Activated CD4-positive, alpha-beta T cell treated with anti-CD3 and anti-CD28 coated beads, Interleukin-2, amount 10 ng/mL, durations not matched to agents 24 days and 14 days (primary cell): ENCODE measurements around the gene OSBPL5. TPM values are rescaled to one million over a fixed set of nuclear protein-coding genes. Genes with fewer than 3 reads are reported as not detected.

Source experiments
- DNase-seq: peaks from one replicate; pipeline ENCODE4 v3.0.0; 2022
- H3K27ac Mint-ChIP-seq: one replicate; pipeline ENCODE4 v1.8.0; 2022; ENCODE audit warnings: mild to moderate bottlenecking, mixed read lengths
- H3K27me3 Mint-ChIP-seq: one replicate; pipeline ENCODE4 v1.8.0; 2022; ENCODE audit warnings: mixed read lengths
- H3K36me3 Mint-ChIP-seq: one replicate; pipeline ENCODE4 v1.8.0; 2022; ENCODE audit warnings: low read depth, mild to moderate bottlenecking, mixed read lengths
- H3K4me1 Mint-ChIP-seq: one replicate; pipeline ENCODE4 v1.8.0; 2021; ENCODE audit warnings: mixed read lengths
- H3K4me3 Mint-ChIP-seq: one replicate; pipeline ENCODE4 v1.8.0; 2022; ENCODE audit warnings: mild to moderate bottlenecking, moderate library complexity, mixed read lengths
- H3K9me3 Mint-ChIP-seq: one replicate; pipeline ENCODE4 v1.8.0; 2021; ENCODE audit warnings: mixed read lengths
- intact Hi-C: fragments of 100-400 bp; cut with micrococcal nuclease; formaldehyde crosslinking; loops from one replicate; pipeline ENCODE4 v1.15.1; 2023
- total RNA-seq: library from RNA; stranded (reverse); gene quantifications from 2 replicates; pipeline ENCODE4 v1.2.3, GENCODE V29; 2022

The OSBPL5 gene
- total RNA-seq, 1 donor from 2014 or later, result 3.4 TPM

- H3K27ac Mint-ChIP-seq, result no peak overlapping the region
- no peaks in the 10 kb centered on the region for H3K36me3 Mint-ChIP-seq
- no peak overlapping the region for H3K4me3 Mint-ChIP-seq
- no peaks in the 10 kb centered on the region for H3K9me3 Mint-ChIP-seq
- peaks cover 10% of the 10 kb centered on the region for H3K27me3 Mint-ChIP-seq
- no peak for DNase-seq
- no peaks in the 10 kb centered on the region for H3K4me1 Mint-ChIP-seq
- intact Hi-C loops, result no loop called here
Observed at GRCh38 chr11:3201677-3202181, 36.6 kb upstream of the OSBPL5 start.

- intact Hi-C loops, result no loop called here
- DNase-seq, result no peak
- H3K27me3 Mint-ChIP-seq, result peaks cover 10% of the 10 kb centered on the region
- no peaks in the 10 kb centered on the region for H3K4me1 Mint-ChIP-seq
- no peak overlapping the region for H3K4me3 Mint-ChIP-seq
- H3K36me3 Mint-ChIP-seq, result no peaks in the 10 kb centered on the region
- H3K27ac Mint-ChIP-seq, result no peak overlapping the region
- H3K9me3 Mint-ChIP-seq, result no peaks in the 10 kb centered on the region
Observed at GRCh38 chr11:3201112-3201581, 36.0 kb upstream of the OSBPL5 start.

- Mint-ChIP-seq H3K9me3 (no peaks in the 10 kb centered on the region), H3K4me1 (no peaks in the 10 kb centered on the region), H3K27ac (no peak overlapping the region), H3K4me3 (no peak overlapping the region), H3K27me3 (peaks cover 10% of the 10 kb centered on the region), H3K36me3 (no peaks in the 10 kb centered on the region)
- intact Hi-C loops, result no loop called here
- no peak for DNase-seq
Observed at GRCh38 chr11:3200388-3201111, 35.4 kb upstream of the OSBPL5 start.

GRCh38 chr11:3199537-3200295 lies 34.6 kb upstream of the OSBPL5 start:
- peaks cover 9% of the 10 kb centered on the region for H3K27me3 Mint-ChIP-seq
- no peak for DNase-seq
- intact Hi-C loops, result no loop called here
- no peaks in the 10 kb centered on the region for H3K9me3 Mint-ChIP-seq
- no peaks in the 10 kb centered on the region for H3K36me3 Mint-ChIP-seq
- H3K4me3 Mint-ChIP-seq, result no peak overlapping the region
- peak overlapping the region; percentile 20 for H3K27ac Mint-ChIP-seq
- H3K4me1 Mint-ChIP-seq, result no peaks in the 10 kb centered on the region

- Mint-ChIP-seq H3K9me3 (no peaks in the 10 kb centered on the region), H3K4me3 (no peak overlapping the region), H3K36me3 (no peaks in the 10 kb centered on the region), H3K27ac (no peak overlapping the region), H3K4me1 (no peaks in the 10 kb centered on the region), H3K27me3 (peaks cover 9% of the 10 kb centered on the region)
- DNase-seq, result no peak
- intact Hi-C loops, result no loop called here
Observed at GRCh38 chr11:3198815-3199214, 33.7 kb upstream of the OSBPL5 start.

GRCh38 chr11:3197878-3198528 lies 32.9 kb upstream of the OSBPL5 start:
- no peaks in the 10 kb centered on the region for H3K36me3 Mint-ChIP-seq
- H3K4me1 Mint-ChIP-seq, result no peaks in the 10 kb centered on the region
- H3K9me3 Mint-ChIP-seq, result no peaks in the 10 kb centered on the region
- H3K4me3 Mint-ChIP-seq, result no peak overlapping the region
- H3K27me3 Mint-ChIP-seq, result peaks cover 7% of the 10 kb centered on the region
- DNase-seq, result no peak
- no peak overlapping the region for H3K27ac Mint-ChIP-seq
- intact Hi-C loops, result no loop called here

GRCh38 chr11:3197044-3197695 lies 32.1 kb upstream of the OSBPL5 start:
- intact Hi-C loops, result no loop called here
- no peaks in the 10 kb centered on the region for H3K36me3 Mint-ChIP-seq
- no peaks in the 10 kb centered on the region for H3K27me3 Mint-ChIP-seq
- H3K27ac Mint-ChIP-seq, result no peak overlapping the region
- no peaks in the 10 kb centered on the region for H3K4me1 Mint-ChIP-seq
- H3K9me3 Mint-ChIP-seq, result no peaks in the 10 kb centered on the region
- DNase-seq, result no peak
- H3K4me3 Mint-ChIP-seq, result no peak overlapping the region

- Mint-ChIP-seq H3K4me1 (no peaks in the 10 kb centered on the region), H3K36me3 (no peaks in the 10 kb centered on the region), H3K4me3 (no peak overlapping the region), H3K27me3 (no peaks in the 10 kb centered on the region), H3K27ac (no peak overlapping the region), H3K9me3 (no peaks in the 10 kb centered on the region)
- intact Hi-C loops, result no loop called here
- DNase-seq, result no peak
Observed at GRCh38 chr11:3196161-3197043, 31.3 kb upstream of the OSBPL5 start.

- H3K27me3 Mint-ChIP-seq, result no peaks in the 10 kb centered on the region
- no peaks in the 10 kb centered on the region for H3K36me3 Mint-ChIP-seq
- H3K9me3 Mint-ChIP-seq, result no peaks in the 10 kb centered on the region
- H3K4me3 Mint-ChIP-seq, result no peak overlapping the region
- H3K27ac Mint-ChIP-seq, result no peak overlapping the region
- no peaks in the 10 kb centered on the region for H3K4me1 Mint-ChIP-seq
- no peak for DNase-seq
- intact Hi-C loops, result no loop called here
Observed at GRCh38 chr11:3195251-3196160, 30.4 kb upstream of the OSBPL5 start.

- intact Hi-C loops, result no loop called here
- Mint-ChIP-seq H3K4me1 (no peaks in the 10 kb centered on the region), H3K9me3 (no peaks in the 10 kb centered on the region), H3K27ac (no peak overlapping the region), H3K36me3 (no peaks in the 10 kb centered on the region), H3K4me3 (no peak overlapping the region), H3K27me3 (no peaks in the 10 kb centered on the region)
- no peak for DNase-seq
Observed at GRCh38 chr11:3194016-3194816, 29.1 kb upstream of the OSBPL5 start.

GRCh38 chr11:3193373-3194015 lies 28.4 kb upstream of the OSBPL5 start:
- no peak overlapping the region for H3K27ac Mint-ChIP-seq
- no peaks in the 10 kb centered on the region for H3K4me1 Mint-ChIP-seq
- H3K27me3 Mint-ChIP-seq, result no peaks in the 10 kb centered on the region
- no peaks in the 10 kb centered on the region for H3K36me3 Mint-ChIP-seq
- no peak overlapping the region for H3K4me3 Mint-ChIP-seq
- intact Hi-C loops, result no loop called here
- DNase-seq, result no peak
- no peaks in the 10 kb centered on the region for H3K9me3 Mint-ChIP-seq
